Stimulated activated CD8-positive, alpha-beta memory T cell treated with anti-CD3 and anti-CD28 coated beads, Interleukin-15, amount 100 ng/mL, for 1 hour (primary cell): ENCODE measurements around the gene PDE4D.
"Not testable (repeated sequence)": the region's sequence is repeated elsewhere in the genome, so short reads cannot be mapped to it uniquely, and the experiment has no call there.

Source experiments
- DNase-seq: peaks from one replicate; pipeline ENCODE4 v3.0.0-alpha.2; 2020; ENCODE audit warnings: low read depth

Gene PDE4D

DNA sequence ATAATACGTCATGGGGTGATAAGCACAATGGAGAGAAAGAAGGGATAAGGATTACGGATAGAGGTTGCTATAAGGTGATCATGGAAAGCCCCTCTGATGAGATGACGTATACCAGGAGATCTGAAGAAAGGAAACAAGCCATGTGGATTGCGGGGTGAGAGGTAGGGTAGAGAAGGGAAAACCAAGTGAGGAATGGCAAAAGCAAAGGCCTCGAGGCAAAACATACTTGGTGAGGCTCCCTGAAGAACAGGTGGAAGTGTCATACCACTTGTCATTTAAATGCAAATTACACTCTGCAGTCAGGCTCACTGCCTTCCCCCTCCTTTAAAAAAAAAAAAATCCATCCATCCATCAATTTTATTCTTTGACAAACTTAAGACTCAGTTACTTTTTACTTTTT is 889.9 kb downstream of the PDE4D start:
- DNase-seq = no peak

DNA sequence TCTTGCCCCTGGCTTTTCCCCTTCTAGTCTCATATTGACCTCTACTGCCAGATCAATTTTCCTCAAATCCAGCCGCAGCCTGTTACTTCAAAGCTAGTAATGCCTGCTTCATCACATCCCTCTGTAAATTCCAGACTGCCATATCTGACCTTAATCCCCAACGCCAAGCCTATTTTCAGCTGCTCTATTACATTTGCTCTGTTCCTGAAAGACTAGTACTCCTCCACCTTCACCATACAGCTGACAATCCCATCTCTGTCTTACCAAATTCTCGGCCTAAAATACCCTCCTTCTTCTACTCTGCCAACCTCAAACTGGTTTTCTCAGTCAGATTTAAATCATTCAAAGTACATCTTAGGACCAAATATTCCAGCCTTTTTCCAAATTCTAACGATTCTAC is 890.4 kb downstream of the PDE4D start:
- no peak for DNase-seq

DNA sequence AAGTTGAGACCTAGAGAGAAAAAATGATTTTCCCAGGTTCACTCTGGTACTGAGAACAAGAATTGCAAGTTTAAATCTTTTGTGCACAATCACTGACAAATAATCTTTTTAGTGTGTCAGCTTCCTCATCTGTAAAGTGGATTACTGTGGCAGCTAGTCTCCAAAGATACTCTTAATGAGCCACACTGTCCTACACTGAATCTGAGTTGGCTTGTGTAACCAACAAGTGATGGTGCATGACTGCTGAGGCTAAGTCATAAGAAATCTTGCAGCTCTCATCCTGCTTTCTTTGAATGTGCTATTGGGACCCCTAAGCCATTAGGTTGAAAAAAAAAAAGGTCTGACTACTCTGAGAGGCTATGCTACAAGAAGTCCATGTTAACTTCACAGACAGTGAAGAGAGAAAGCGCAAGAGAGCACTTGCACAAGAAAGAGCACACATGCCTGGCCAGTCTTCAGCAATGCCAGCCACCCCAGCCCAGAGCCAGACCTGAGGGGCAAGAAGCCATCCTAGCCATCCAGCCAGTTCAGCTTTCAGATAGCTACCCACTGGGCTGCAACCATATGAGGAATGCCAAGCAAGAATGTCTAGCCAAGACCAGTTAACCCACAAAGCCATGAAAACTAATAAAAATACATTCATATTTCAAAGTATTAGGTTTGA is 891.2 kb downstream of the PDE4D start:
- no peak for DNase-seq

DNA sequence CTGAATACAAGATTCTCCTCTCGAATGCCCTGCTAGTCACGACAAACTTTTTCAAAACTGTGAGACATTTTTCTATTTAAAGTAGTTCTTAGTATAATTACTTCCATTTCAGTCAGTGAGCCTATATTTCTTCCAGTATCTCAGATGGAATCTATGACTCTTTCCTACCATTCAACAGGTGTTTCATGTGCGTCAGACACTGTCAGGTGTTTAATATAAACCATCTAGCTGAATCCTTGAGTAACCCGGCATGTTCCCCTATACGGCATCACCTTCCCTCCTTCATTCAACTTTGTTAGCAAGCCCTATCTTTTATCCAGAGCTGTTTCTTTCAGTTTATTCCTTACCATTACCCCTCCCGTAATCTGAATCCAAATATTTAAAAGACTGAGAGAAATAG is 891.8 kb downstream of the PDE4D start:
- no peak for DNase-seq

DNA sequence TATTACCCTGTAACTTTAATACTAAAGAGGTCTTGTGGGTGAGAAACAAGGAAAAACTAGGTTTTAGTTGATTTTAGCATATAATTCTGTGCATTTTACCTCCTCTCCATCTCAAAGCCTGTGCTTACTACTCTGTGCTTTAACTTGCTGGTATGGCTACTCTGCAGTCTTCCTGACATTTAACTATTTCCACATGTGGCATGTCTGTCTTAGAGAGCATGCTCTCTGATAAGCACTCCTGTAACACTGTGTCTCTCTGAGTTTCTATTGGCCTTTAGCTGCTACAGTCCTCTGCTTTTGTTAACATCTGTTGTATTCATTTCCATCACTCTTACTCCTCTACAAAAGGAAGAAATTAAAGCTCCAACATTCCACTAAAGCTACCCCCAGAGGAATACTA is 892.4 kb downstream of the PDE4D start:
- DNase-seq = no peak

DNA sequence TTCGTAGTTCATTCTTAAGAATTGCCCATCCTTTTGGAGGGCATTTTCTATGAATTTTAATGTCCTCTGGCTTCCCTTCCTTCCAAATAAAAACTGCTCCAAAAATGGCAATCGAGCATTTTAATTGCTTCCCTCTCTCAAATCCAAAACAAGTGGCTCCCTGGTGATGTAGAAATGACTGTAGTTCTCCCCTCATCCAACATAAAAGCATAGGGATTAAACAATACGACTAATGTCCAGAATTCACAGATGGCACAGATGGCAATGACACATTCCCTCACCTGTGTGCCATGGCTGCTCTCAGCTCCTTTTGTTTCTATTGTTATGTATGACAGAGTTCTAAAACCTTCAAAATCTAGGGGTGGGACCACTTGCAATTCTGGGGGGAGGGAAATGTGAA is 893.3 kb downstream of the PDE4D start:
- DNase-seq = no peak

DNA sequence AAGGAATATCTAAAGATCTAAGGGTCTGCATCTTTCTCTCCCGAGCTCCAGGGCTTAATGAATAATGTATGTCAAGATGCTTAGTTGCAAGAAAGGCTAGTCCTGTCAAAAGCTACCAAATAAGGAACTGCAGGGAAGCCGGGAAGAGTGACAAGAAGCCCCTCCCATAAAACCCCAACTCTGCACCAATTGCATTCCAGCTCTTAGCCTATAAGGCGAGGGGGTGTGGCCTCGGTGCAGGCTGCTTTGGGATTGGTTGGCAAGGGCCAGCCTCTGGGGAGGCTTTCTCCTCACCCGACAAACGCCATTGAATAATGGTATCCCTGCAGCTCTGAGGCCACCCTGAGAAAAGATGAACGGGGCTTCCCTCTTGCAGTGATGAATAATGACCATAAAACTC is 893.7 kb downstream of the PDE4D start:
- DNase-seq = no peak

DNA sequence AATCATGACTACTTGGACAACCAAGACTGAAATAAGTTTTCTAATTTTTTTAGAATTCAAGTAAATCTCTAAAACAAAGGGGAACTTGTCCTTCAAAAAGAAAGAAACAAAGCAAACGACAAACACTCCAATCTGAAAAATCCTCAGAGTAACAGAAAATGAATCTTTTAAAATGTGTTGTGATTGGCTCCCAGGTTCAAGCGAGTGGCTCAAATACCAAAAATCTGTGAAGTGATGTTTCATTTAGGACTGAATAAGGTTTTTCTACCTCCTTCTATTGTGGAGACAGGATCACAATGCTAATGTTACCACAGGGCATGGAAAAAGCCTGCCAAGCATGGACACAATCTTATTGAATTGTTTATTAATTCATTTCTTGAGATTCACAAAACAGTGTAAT is 895.0 kb downstream of the PDE4D start:
- DNase-seq = no peak

DNA sequence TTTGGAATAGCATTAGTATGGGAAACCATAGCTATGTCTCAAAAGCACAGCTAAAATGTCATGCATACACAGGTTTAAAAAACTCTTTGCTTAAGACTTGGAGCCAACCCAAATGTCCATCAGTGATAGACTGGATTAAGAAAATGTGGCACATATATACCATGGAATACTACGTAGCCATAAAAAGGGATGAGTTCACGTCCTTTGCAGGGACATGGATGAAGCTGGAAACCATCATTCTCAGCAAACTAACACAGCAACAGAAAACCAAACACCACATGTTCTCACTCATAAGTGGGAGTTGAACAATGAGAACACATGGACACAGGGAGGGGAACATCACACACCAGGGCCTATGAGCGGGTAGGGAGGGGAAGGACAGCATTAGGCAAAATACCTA is 897.7 kb downstream of the PDE4D start:
- DNase-seq = not testable (repeated sequence)

DNA sequence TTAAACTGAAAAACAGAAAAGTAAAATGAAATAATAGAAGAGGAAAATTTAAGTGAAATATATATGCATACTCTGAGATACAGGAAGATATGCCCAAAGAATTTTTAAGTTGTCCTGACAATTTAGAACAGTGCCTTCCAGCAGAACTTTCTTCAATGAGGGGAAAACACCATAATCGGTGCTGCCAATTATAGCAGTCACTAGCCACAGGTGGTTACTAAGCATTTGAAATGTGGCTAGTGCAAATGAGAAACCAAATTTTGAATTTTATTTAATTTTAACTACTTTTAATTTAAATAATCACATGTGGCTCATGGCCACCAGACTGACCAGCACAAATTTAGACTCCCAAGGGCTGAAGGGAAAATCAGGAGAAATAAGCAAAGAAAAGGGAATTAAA is 900.1 kb downstream of the PDE4D start:
- DNase-seq = no peak

DNA sequence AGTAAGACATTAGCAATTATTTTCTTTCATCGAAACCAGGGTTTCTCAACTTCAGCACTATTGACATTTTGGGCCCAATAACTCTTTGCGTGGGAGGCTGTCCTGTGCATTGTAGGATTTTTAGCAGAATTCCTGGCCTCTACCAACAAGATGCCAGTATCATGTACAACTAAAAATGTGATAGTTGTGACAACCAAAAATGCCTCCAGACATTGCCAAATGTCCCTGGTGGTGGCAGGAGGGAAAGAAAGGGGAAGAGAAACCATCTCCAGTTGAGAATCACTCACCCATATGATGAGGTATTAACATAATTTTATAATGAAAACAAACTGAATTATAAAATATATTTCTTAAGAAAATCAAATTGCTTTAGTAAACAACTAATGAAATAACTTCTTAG is 904.6 kb downstream of the PDE4D start:
- no peak for DNase-seq

DNA sequence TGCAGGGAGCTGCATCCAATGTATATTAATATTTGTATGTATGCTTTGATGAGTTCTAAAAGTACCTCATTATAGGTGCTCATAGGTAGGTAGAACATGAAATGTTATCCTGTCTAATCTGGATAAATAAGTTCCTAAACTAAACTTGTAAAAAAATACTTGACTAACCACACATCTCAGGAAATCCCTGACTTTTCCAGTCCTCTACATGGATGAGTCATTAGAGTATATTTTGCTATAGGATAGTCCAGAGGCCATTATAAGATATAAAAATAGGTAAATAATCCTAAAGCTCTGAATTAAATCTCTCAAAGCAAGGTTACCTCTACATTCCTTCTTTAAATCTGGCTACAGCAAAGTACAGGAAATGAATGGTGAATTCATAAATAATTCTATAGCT is 906.3 kb downstream of the PDE4D start:
- DNase-seq = no peak

DNA sequence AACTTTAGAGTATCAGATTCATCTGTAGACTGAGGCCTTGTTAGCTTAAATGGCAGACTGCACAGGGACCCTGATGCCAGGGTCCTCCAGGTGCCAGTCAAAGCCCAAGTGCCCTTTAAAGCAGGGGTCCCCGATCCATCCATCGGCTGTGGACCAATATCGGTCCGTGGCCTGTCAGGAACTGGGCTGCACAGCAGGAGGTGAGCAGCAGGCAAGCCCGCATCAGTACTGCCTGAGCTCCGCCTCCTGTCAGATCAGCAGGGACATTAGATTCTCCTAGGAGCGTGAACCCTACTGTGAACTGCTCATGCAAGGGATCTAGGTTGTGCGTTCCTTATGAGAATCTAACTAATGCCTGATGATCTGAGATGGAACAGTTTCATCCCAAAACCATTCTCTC is 907.2 kb downstream of the PDE4D start:
- no peak for DNase-seq

DNA sequence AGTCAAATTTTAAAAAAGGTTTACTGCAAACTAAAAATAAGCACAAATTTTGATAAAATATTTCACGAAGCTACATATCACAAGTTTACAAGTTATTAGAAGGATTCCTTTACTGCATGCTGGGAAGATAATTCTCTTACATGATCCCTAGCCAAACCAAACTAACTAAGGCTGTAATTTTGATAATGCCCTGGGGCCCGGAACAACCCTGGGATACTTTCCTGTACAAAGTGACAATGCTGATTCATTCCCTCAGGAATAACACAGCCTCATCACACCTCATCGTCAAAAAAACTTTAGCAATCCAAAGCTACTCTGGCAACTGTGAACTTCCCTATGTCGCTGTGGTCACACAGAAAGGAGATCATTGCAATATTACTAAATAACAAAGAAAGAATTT is 907.8 kb downstream of the PDE4D start:
- no peak for DNase-seq

DNA sequence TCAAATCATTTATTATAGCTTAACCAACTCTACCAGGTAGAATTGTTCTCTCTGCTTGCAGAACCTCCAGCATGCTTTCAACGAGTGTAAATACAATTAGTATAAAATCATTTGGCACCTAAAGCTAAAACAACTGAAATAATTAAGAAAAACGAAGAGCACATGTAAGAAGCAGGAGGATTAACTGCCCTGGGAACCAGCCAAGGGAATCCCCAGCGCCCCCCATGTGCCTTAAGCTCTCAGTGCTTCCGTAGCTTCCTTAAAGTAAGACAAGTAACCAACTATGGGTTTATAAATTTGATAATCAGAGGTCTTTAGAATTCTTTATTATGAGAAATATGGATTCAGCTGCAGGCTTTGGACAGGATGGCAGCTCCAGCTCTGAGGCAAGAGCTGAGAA is 908.2 kb downstream of the PDE4D start:
- no peak for DNase-seq

DNA sequence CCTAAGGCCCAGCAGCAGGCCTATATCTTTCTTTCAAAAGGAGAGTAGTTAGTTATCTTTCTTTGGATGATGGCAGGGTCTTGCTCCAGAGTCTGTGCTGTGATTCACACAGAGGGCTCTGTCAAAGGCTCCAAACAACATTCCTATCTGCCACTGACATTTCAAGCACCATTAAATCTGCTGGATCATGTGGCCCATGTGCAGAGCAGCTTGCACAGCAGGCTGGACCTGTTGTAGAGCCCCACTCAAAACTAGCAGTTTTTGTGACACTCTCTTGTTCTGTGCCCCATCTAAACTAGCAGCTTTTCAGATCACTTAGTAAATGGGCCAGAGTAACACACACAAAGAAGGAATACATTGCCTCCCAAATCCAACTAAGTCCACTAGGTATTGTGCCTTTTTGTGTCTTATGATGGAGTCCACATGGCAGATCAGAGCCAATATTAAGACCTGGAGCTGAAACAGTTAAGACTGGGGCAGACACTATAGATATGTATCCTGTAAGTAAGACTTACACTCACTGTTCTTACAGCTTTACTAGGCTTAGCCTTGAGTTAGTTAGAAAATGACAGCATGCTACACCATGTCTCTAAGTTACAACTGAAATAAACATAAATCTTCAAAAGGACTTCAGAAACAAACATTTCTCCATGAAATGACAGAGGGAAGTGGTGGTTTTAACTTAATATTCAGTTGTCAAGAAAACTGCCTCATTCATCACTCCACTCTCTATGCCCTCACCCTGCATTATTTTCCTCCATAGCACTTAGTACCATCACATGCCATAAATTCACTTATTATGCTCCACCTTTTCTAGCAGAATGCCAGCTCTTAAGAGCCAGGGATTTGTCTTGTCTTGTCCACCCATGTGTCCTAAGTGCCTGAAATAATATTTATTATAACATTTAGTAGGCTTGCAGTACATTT is 909.7 kb downstream of the PDE4D start:
- DNase-seq = no peak

DNA sequence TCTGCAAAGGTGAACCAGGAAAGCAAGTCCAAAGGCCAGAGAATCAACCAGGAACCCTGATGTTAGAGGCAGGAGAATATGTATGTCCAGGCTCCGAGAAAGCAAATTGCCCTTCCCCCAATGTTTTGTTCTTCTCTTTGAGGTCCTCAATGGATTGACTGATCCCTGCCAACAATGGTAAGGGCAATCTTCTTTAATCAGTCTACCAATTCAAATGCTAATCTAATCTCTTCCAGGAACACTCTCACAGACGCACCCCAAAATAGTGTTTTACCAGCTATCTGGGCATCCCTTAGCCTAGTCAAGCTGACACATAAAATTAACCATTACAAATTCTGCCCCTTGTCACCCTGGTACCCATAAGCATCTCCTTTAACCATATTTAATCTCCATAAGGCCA is 912.6 kb downstream of the PDE4D start:
- no peak for DNase-seq

DNA sequence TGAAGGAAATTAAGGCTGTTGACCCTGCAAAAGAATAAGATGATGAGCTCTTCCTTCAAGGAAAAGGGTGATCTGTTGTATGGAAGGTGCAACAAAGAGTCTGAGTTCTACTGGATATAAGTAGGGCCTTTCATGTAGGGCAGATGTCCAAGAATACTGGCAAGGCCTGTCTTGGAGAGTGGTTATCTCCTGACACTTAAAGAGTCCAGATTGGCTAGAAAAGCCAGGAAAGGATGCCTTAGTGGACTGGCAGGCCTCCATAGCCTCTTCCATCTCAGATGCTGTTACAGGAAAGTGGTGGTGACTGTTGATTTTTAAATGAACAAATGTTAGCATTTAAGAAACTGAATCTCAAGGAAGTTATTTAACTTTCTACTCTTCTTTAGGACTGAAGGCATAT is 914.4 kb downstream of the PDE4D start:
- no peak for DNase-seq

DNA sequence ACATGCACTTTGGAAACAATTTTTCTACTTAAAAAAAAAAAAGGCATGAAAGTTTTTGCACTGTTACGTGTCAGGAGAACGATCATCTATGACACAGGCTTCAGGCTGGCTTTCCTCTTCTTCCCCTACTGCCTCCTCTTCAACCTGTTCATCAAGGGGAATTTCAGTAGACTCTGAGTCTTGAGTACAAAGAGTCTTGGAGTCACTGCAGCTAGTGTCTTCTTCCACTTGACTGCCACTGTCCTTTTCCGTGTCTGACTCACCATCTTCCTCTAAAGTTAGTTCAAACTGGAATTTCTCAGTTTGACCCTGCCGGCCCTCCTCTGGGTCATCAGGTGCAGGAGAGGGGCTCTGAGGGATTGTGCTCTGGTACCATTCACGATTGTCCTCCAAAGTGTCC is 918.9 kb downstream of the PDE4D start:
- DNase-seq = no peak

DNA sequence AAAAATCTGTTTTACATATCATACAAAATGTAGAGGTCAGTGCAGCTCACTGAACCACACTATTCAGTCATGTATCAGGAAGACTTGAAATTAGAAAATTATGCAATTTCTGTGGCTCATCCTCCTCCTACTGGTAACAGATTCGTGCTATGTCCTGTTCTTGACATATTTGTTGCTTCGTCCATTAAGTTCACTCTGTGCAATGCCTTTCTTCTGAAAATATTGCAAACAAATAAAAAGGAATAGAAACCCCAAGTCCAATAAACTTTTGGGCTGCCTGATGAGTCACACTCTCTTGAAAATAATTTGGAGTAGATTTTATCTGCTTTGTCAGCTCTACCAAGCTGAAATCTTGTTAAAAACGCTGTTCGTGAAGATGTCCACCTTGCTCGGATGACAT is 919.4 kb downstream of the PDE4D start:
- no peak for DNase-seq

DNA sequence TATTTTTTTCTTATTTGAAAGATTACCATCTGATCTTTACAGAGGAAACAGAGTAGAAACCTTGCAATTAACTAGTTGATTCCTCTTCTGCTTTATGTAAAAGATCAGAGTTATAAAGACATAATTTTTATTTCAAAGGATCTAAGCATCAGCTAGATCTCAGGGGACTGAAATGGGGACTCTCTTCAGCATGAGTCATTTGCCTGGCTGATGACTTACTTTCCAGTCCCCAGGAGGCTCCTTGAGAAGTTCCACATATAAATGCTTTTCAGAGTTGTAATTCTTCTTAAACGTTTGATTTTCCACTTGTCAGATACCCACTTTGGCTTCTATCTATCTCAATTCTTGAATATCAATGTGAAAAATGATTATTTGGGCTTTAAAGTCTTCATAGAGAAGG is 921.2 kb downstream of the PDE4D start:
- DNase-seq = no peak

DNA sequence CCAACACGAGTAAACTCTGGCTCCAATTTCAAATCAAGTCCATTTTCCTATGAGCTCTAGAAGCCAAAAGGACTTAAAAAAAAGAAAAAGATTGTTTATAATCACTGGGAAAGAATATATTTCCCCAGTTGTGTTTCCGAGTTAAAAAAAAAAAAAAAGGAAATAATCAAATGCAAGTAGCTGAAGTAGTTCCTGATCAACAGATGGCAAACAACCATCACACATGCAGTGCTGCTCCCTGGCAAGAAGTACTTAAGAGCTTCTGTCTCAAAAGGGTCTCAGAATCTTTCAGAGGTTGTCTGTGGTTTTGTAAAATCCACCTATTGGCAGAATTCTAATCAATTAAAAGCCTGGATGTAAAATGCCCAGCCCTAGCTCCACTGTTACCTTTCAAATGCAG is 922.8 kb downstream of the PDE4D start:
- no peak for DNase-seq

DNA sequence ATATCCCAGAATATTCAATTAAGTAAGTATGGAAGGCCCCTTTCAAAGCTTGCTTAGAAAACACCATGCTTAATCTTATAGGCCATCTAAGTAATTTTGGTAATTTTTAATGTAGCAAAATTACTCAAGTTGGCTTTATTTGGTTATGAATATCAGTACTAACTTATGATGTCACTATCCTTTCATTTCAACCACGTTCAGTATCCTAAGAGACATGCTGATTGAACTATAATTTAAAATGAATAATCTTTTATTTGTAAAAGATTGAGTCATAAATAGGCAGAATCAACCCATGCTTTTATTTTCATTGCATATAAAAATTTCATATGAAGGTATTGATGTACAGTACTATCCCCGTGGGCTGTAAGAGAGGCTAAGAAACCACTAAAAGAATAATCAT is 923.7 kb downstream of the PDE4D start:
- no peak for DNase-seq

DNA sequence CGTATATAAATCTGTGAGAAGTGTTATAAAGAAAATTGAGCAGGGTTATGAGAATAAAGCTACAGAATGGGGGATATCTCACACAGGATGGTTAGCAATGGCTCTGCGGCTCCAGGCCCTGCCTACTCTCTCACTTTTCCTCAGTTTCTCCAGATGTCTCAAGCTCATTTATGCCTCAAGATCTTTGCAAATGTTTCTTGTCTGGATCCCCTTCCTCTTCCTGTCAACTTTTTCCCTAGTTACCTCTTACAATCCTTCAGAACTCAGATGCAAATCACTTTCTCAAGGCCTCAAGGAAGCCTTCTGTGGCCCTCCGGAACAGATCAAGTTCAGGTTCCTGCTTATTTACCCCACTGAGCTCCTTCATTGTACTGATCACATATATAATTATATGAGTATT is 924.3 kb downstream of the PDE4D start:
- DNase-seq = no peak
